ENCODE results near the gene WT1.

Gene WT1

DNA sequence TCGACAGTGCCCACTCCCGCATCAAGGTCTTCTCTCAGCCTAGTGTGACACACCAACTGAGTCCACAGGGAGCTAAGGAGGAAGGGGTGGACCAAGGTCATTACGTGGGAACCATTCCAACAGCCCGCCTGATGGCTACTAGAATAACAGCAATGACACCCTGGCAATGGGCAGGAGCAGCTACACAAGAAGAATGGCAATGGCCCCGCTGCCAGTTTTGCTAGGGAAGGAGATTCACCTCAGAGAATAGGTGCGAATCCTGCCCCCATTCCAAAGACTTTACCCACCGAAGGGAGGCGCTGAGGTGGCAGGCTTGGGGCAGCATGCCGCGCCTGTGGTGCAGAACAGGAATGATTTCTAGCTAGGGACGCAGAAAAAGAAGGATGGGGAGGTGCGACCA is 9.1 kb downstream of the WT1 start:
- no peaks in the 10 kb centered on the region for H3K36me3 ChIP-seq
- no peak overlapping the region for H3K4me3 ChIP-seq (ENCODE audit: low read depth, low read length)
- no peak for DNase-seq
- H3K27ac ChIP-seq: no peak overlapping the region
- TF ChIP-seq, protein P1, sequence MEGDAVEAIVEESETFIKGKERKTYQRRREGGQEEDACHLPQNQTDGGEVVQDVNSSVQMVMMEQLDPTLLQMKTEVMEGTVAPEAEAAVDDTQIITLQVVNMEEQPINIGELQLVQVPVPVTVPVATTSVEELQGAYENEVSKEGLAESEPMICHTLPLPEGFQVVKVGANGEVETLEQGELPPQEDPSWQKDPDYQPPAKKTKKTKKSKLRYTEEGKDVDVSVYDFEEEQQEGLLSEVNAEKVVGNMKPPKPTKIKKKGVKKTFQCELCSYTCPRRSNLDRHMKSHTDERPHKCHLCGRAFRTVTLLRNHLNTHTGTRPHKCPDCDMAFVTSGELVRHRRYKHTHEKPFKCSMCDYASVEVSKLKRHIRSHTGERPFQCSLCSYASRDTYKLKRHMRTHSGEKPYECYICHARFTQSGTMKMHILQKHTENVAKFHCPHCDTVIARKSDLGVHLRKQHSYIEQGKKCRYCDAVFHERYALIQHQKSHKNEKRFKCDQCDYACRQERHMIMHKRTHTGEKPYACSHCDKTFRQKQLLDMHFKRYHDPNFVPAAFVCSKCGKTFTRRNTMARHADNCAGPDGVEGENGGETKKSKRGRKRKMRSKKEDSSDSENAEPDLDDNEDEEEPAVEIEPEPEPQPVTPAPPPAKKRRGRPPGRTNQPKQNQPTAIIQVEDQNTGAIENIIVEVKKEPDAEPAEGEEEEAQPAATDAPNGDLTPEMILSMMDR (IDR thresholded peaks at IDR 0.05; ENCODE audit: low read depth, low read length): no peak
- H3K9me3 ChIP-seq (ENCODE audit: severe bottlenecking): peaks cover 16% of the 10 kb centered on the region
- peaks cover 93% of the 10 kb centered on the region for H3K27me3 ChIP-seq (ENCODE audit: insufficient read depth, low read depth, severe bottlenecking)

- TF ChIP-seq, protein P1 (IDR thresholded peaks at IDR 0.05; ENCODE audit: low read depth, low read length): no peak
- Histone ChIP-seq H3K27me3 (ENCODE audit: insufficient read depth, low read depth, severe bottlenecking) (peaks cover 92% of the 10 kb centered on the region), H3K27ac (no peak overlapping the region), H3K36me3 (no peaks in the 10 kb centered on the region), H3K9me3 (ENCODE audit: severe bottlenecking) (peaks cover 16% of the 10 kb centered on the region), H3K4me3 (ENCODE audit: low read depth, low read length) (no peak overlapping the region)
- no peak for DNase-seq
Observed at GRCh38 chr11:32425761-32426160, 9.6 kb downstream of the WT1 start.

- Histone ChIP-seq H3K9me3 (ENCODE audit: severe bottlenecking) (peaks cover 4% of the 10 kb centered on the region), H3K27me3 (ENCODE audit: insufficient read depth, low read depth, severe bottlenecking) (peaks cover 78% of the 10 kb centered on the region), H3K36me3 (no peaks in the 10 kb centered on the region), H3K27ac (no peak overlapping the region), H3K4me3 (ENCODE audit: low read depth, low read length) (no peak overlapping the region)
- TF ChIP-seq, protein P1 (IDR thresholded peaks at IDR 0.05; ENCODE audit: low read depth, low read length): no peak
- DNase-seq: no peak
Observed at GRCh38 chr11:32422545-32422944, 12.8 kb downstream of the WT1 start.

- TF ChIP-seq, protein P1 (IDR thresholded peaks at IDR 0.05; ENCODE audit: low read depth, low read length): no peak
- no peaks in the 10 kb centered on the region for H3K36me3 ChIP-seq
- no peaks in the 10 kb centered on the region for H3K9me3 ChIP-seq (ENCODE audit: severe bottlenecking)
- peaks cover 76% of the 10 kb centered on the region for H3K27me3 ChIP-seq (ENCODE audit: insufficient read depth, low read depth, severe bottlenecking)
- DNase-seq: no peak
- no peak overlapping the region for H3K4me3 ChIP-seq (ENCODE audit: low read depth, low read length)
- no peak overlapping the region for H3K27ac ChIP-seq
Observed at GRCh38 chr11:32421992-32422391, 13.3 kb downstream of the WT1 start.

- Histone ChIP-seq H3K27ac (no peak overlapping the region), H3K9me3 (ENCODE audit: severe bottlenecking) (no peaks in the 10 kb centered on the region), H3K4me3 (ENCODE audit: low read depth, low read length) (no peak overlapping the region), H3K27me3 (ENCODE audit: insufficient read depth, low read depth, severe bottlenecking) (peaks cover 74% of the 10 kb centered on the region), H3K36me3 (no peaks in the 10 kb centered on the region)
- TF ChIP-seq, protein P1 (IDR thresholded peaks at IDR 0.05; ENCODE audit: low read depth, low read length): no peak
- DNase-seq: no peak
Observed at GRCh38 chr11:32420937-32421901, 14.1 kb downstream of the WT1 start.

Measured in WERI-Rb-1 (cell line).